CD4-positive, alpha-beta T cell treated with Interleukin-15 for 4 hours (primary cell): ENCODE measurements around the gene NOL6.

Source experiments
- DNase-seq: peaks from one replicate; pipeline ENCODE4 v3.0.0-alpha.2; 2020; ENCODE audit warnings: low spot score

NOL6 gene

DNA sequence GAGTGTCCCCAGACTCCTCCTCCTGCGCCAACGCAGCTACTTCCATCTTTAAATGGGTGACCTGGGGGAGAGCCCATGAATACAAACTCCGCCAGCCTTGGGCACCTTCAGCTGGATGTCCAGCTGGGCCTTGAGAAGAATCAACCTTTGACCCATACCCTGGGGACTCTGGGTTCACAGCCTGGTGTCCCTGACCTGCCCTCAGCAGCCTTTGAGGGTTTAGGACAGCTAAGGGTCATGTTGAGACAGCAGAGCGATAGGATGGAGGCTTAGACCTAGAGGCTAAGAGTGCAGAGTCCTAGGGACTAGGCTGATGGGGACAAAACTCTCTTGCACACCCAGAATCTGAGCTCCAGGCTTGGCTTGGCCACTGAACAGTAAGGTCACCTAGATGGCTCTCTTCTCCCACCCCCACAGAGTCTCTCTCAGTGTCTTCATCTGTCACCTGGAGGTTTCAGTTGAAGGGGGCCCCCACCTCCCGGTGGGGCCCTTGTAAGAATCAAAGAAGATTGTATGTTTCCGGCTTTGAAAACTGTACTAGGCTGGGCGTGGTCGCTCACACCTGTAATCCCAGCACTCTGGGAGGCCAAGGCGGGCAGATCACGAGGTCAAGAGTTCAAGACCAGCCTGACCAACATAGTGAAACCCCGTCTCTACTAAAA lies 19.6 kb downstream of the NOL6 start:
- no peak for DNase-seq

GRCh38 chr9:33453286-33453860 lies 20.4 kb downstream of the NOL6 start:
- peak; percentile 25 for DNase-seq

DNA sequence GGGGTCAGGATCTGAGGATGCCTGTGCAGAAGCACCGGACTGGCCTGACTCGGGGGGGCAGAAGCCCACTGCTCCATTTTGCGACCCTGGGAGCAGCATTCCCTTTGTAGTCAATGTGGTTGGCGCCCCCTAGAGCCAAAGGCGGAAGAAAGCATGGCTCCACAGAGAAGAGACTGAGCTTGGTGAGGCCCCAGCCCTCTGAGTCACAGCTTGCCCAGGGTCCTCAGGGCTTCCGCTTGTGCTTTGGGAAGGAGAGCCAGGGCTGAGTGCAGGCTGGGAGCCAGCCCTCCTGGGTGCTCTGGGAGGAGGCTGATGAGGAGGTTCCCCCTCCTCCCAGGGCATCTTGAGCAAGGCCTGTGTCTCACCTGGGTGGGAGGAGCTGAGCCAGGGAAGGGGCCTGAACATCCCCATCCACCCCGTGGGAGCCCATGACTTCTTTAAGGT lies 20.9 kb downstream of the NOL6 start:
- DNase-seq: peak; percentile 63

- no peak for DNase-seq
Observed at GRCh38 chr9:33450621-33451146, 23.0 kb downstream of the NOL6 start.

DNA sequence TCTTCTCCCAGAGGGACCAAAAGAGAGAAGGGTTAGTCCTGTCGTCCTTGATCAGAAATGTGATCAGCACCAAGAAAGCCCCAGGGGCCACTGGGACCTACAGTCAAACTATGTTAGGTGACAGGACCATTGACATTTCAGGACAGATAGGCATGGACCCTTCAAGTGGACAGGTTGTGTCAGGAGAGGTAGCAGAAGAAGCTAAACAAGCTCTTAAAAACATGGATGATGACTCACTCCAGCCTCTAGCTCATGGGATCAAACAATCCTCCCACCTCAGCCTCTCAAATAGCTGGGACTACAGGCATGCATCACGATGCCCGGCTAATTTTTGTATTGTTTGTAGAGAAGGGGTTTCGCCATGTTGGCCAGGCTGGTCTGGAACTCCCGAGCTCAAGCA lies 24.0 kb downstream of the NOL6 start:
- DNase-seq: no peak

- DNase-seq: no peak
Observed at GRCh38 chr9:33447799-33448553, 25.7 kb downstream of the NOL6 start.

GRCh38 chr9:33446946-33447798 lies 26.6 kb downstream of the NOL6 start, which contains the start of gene AQP3:
TSS of gene AQP3 (minus strand) at chr9:33447593. CDS start at chr9:33447530, 63 bp downstream.
- peak; percentile 76 for DNase-seq

DNA sequence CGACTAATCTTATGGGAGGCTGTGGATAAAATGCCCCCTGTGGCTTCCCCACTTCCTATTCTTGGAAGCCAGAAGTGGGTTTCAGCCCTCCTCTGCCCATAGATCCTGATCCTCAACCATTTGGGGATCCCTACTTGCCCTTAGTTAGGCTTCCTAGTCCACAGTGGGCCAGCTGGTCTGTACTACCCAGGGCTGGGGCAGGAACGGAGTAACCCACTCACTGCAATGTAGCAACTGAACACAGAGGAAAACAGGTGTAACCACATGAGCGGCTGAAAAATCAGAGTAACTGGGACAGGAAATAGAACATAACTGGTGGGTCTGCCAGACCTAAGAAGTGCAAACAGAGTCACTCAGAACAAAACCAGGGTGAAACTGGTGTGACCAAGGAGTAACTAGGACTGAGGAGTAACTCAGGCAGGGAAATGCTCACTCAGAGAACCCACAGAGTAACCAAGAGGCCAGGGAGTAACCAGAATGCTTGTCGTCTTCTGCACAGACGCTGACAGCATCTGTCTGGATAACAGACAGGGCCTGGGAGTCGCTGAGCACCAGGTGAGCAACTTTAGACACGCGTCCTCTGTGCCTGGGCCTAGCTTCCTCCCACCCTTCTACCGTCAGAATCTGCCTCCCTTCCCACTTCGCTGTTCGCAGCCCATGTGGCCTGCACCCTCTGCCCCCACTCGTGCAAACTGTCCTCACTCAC lies 27.3 kb downstream of the NOL6 start:
- DNase-seq: peak; percentile 75

DNA sequence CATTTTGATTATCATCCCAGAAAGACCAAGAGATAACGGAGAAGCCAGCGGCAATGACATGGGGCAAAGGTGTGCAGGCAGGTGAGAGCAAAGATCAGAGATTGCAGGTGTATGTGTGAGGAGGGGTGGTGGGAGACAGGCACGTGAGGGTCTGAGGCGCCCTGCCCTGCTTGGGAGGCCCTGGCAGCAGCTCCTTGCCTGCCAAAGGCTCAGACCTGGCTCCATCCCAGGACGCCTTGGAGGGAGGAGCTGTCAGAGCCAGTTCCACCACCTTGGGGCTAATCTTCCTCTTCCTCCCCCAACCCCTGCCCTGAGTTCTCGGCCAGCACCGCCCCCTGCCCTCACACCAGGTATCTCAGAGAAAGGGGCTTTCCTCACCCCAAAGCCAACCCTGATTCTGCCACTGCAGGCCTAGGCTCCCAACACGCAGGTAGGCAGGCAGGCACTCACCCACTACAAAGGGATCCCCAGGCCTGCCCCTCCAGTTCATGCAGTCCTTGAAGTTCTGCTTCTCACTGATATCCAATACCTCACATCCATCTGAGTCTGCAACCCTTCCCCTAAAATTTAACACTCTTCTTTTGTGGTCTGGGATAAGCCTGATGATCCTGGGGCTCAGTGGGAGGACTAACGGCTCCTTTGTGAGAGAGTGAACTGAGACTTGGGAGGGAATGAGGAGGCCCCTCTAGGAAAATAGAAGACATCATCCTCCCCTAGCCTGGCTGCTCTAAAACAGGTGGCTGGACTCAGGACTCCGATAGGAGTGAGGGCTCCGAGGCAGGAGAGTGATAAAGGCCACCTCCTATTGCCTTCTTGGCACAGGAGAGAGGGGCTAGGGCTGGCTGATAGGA lies 28.1 kb downstream of the NOL6 start:
- DNase-seq: peak; percentile 22

GRCh38 chr9:33443464-33444154 lies 30.1 kb downstream of the NOL6 start:
- DNase-seq: no peak

DNA sequence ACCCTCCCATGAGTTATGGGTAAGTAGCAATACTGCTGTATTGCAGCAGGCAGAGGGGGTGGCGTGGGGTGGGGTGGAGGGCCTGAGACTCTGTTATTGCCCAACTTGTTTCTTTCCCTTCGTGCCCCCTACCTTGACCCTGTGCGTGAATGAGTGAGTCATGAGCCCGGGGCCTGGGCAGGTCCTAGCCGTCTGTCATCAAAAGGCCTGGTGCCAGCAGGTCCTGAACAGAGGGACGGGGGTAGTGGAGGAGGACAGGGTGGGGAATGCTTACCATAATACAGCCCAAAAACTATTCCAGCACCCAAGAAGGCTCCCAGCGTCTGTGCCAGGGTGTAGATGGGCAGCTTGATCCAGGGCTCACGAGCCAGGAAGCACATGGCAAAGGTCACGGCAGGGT lies 30.7 kb downstream of the NOL6 start:
- no peak for DNase-seq

DNA sequence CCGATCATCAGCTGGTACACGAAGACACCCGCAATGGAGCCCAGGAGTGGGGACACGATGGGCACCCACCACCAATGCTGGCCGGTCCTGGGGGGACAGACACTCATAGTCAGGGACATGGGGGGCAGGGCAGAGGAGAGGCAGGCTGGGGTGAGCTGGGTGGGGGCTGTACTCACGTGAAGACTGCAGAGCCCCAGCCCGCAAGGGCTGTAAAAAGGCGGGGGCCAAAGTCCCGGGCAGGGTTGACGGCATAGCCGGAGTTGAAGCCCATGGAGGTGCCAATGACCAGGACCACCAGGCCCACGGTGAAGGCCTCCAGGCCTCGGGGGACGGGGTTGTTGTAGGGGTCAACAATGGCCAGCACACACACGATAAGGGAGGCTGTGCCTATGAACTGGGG lies 31.6 kb downstream of the NOL6 start:
- DNase-seq: no peak

DNA sequence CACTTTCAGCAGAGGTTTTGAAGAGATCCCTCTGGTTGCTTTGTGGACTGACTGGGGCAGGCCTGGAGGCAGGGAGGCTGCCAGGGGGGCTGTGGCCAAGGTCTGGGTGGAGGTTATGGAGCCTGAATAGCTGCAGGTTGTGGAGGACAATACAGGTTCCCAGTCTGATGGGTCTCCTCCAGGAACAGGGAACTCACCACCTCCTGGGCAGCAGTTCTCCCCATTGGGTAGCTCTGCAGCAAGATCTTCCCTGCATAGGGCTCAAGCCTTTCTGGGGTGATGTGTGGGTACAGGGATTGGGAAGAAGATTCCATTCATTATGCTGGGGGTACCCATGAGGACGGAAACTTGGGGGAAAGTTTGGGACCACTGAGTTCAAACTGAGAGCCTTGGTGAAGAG lies 33.1 kb downstream of the NOL6 start:
- no peak for DNase-seq

DNA sequence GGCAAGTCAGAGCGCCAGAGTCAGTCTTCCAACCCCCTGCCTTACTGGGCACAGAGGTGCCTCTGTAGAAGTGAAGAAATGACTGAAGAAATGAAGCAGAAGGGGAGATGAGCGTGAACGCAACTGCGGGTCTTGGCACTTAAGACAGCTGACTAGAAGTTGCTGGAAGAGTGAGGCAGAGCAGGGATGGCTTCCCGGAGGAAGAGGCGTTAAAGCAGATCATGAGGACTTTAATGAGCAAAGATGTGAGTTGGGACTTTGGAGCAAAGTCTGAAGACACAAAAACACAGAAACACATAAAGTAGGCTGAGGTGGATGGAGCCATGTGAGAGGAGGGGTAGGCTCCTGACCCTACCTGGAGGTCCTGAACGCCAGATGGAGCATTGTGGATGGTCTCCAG lies 33.5 kb downstream of the NOL6 start:
- no peak for DNase-seq

GRCh38 chr9:33439731-33440130 lies 34.0 kb downstream of the NOL6 start:
- no peak for DNase-seq

DNA sequence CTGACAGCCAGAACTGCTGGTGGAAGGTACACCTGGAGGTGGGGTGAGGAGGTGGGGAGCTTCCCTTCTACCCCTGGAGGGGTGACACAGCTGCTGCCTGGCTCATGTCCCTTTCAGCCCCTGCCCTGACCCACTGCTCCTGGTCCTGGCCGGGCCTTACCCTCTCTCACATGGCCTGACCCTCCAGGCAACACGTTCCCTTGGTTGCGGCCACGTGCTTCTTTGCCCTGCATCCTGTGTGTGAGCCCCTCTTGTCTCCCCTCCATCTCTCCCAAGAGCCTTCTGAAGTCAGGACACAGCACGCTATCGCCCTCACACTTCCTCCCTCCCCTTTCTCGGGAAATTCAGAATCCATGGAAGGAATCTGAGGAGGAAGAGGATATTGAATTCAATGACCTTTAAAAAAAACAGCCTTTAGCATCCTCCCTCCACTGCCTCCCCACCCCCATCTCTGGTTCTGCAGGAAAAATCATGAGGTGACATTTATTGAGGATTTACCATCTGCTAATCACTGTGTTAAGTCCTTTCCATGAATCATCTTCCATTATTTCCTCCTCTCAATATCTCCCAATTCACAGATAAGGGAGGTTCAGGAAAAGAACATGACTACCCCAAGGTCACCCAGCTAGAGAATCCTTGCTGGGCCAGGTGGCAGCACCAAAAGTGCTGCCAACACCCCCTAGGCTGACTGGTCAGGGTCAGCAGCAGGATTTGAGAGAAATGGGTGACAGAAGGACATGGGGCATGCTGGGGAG lies 34.6 kb downstream of the NOL6 start:
- no peak for DNase-seq

DNA sequence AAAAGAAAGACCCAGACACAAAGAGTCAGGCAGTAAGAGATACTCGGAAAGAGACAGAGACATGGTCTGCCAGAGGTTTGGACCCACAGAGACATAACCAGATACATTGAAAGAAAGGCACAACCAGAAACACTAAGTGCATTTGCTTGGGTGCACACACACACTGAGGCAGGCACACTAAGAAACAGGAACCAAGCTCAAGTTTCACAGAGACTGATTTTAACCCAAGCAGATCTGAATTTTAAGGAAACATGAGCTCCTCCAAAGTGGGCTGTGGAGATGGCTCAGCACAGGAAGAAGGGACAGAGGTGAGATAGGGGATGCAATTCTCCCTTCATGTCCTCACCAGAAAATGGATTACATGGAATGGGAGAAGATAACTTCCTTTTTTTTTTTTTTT lies 35.8 kb downstream of the NOL6 start:
- no peak for DNase-seq

DNA sequence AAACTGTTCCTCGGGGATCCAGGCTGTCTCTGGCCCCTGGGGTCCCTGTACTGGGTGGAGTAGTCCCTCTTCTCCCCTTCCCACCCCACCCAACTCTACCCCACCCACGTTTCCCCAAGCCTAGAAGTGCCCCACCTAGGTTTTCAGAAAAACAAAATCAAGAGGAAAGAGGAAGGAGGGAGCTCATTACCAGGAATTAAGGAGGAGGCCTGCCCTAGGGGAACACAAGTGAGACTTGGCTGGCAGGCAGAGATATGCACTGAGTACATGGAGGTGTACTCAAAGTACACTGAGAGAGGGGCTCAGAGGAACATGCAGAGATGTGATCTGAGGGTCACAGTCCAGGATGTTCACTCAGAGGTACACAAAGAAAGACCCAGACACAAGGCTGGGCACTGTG lies 36.5 kb downstream of the NOL6 start:
- DNase-seq: no peak

- DNase-seq: no peak
Observed at GRCh38 chr9:33436445-33436844, 37.3 kb downstream of the NOL6 start.
